Activated CD4-positive, alpha-beta T cell treated with anti-CD3 and anti-CD28 coated beads, Interleukin-10, Interleukin-2, amounts not matched to agents 100 ng/mL and 50 ng/mL, durations not matched to agents 16 hours and 8 hours (primary cell): Measurements from ENCODE around the gene RAD1.

Source experiments
- DNase-seq: peaks from one replicate; pipeline ENCODE4 v3.0.0-alpha.2; 2020

Gene RAD1

DNA sequence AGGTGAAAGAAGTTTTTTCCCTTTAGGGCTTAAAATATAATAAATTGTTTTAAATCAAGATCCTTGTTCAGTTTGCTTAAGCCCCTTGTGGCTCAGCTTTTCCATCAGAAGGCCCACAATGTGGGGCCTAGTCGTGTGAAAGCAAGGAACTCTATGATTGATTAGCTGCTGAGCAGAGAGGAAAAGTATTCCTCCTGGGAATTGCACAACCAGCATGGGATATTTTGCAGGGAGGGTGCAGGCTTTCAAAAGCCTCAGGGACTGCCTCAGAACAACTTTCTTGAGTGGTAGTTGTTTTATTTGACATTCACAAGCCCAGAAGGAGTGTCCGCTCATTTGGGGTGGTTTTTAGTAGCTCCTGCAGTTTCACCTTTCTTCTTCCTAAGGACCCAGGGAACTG lies 56.5 kb downstream of the RAD1 start:
- DNase-seq = no peak

DNA sequence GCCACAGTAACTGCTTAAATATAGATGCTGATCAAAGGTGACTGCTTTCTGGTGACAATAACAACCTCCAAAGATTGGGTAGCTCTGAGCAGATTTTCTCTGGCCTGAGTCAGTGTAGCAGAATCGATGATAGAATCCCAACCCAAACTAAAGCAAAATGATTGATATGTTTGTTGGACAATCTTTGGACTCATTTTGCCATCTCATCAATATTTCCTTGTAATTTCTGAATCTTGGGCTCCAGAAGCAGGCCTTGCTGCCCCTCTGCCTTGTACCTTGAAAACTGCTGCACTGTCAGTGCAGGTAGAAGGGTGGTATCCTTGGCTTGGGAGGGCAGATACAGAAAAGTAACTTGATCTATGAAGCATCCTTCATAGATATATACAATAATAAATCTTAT lies 57.4 kb downstream of the RAD1 start:
- no peak for DNase-seq

GRCh38 chr5:34857161-34857560 lies 58.1 kb downstream of the RAD1 start:
- DNase-seq = no peak
